MM.1S (cell line): ENCODE results near the gene STMP1.

Source experiments
- EZH2 ChIP-seq: fragments of 300-600 bp; sonication (generic); optimal IDR thresholded peaks from 2 replicates; pipeline ENCODE3; 2017; ENCODE audit warnings: low read depth, mild to moderate bottlenecking, antibody characterized with exemption, low read length, mixed read lengths
- TF ChIP-seq, protein P1 (sequence below): fragments of 300-600 bp; sonication (generic); IDR thresholded peaks from 2 replicates; pipeline ENCODE4 v1.5.1; 2016; ENCODE audit warnings: antibody characterized with exemption, low read length, mixed read lengths

DNA sequence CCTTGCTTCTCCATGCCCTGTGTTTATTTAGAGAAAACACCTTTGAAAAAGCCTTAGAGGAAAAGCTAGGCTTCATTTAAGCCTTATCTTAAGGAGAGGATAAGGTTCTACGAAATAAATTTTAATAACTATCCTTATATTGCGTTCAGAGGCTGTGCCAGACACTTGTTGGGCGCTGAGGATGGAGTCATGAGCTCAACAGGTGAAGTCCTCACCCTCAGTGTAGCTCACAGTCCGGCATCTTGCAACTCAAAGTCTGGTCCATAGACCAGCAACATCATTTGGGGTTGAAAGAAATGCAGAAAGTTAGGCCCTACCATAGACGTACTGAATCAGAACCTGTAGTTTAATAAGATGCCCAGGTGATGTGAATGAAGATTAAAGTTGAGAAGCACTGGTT lies 3.8 kb upstream of the STMP1 start:
- TF ChIP-seq, protein P1, sequence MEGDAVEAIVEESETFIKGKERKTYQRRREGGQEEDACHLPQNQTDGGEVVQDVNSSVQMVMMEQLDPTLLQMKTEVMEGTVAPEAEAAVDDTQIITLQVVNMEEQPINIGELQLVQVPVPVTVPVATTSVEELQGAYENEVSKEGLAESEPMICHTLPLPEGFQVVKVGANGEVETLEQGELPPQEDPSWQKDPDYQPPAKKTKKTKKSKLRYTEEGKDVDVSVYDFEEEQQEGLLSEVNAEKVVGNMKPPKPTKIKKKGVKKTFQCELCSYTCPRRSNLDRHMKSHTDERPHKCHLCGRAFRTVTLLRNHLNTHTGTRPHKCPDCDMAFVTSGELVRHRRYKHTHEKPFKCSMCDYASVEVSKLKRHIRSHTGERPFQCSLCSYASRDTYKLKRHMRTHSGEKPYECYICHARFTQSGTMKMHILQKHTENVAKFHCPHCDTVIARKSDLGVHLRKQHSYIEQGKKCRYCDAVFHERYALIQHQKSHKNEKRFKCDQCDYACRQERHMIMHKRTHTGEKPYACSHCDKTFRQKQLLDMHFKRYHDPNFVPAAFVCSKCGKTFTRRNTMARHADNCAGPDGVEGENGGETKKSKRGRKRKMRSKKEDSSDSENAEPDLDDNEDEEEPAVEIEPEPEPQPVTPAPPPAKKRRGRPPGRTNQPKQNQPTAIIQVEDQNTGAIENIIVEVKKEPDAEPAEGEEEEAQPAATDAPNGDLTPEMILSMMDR: no peak
- no peak for TF ChIP-seq EZH2
